HG03103 (cell line): Measurements from ENCODE around the gene FIGN.

Source experiments
- ATAC-seq: cut with Tn5 transposase; IDR thresholded peaks from one replicate; pipeline ENCODE4 v1.9.1; 2021; ENCODE audit warnings: low read depth; ENCODE audit not compliant: unreplicated experiment

Gene FIGN

GRCh38 chr2:163713534-163714311 lies 22.1 kb downstream of the FIGN start:
- ATAC-seq, result no peak

- ATAC-seq, result no peak
Observed at GRCh38 chr2:163711699-163712098, 24.1 kb downstream of the FIGN start.

- no peak for ATAC-seq
Observed at GRCh38 chr2:163711258-163711657, 24.6 kb downstream of the FIGN start.

- no peak for ATAC-seq
Observed at GRCh38 chr2:163709270-163709669, 26.5 kb downstream of the FIGN start.

- no peak for ATAC-seq
Observed at GRCh38 chr2:163708265-163708664, 27.5 kb downstream of the FIGN start.

GRCh38 chr2:163703386-163703785 lies 32.4 kb downstream of the FIGN start:
- no peak for ATAC-seq

- ATAC-seq, result no peak
Observed at GRCh38 chr2:163701399-163702195, 34.2 kb downstream of the FIGN start.

- no peak for ATAC-seq
Observed at GRCh38 chr2:163698857-163699256, 37.0 kb downstream of the FIGN start.

GRCh38 chr2:163697846-163698637 lies 37.8 kb downstream of the FIGN start:
- no peak for ATAC-seq

- no peak for ATAC-seq
Observed at GRCh38 chr2:163697429-163697828, 38.4 kb downstream of the FIGN start.

GRCh38 chr2:163693484-163693883 lies 42.3 kb downstream of the FIGN start:
- ATAC-seq, result no peak

- no peak for ATAC-seq
Observed at GRCh38 chr2:163692611-163693482, 43.0 kb downstream of the FIGN start.

- ATAC-seq, result no peak
Observed at GRCh38 chr2:163692081-163692480, 43.7 kb downstream of the FIGN start.

GRCh38 chr2:163690896-163691295 lies 44.9 kb downstream of the FIGN start:
- no peak for ATAC-seq

GRCh38 chr2:163687217-163687616 lies 48.6 kb downstream of the FIGN start:
- ATAC-seq, result no peak

GRCh38 chr2:163686289-163686688 lies 49.5 kb downstream of the FIGN start:
- ATAC-seq, result no peak

GRCh38 chr2:163682695-163683094 lies 53.1 kb downstream of the FIGN start:
- no peak for ATAC-seq

- ATAC-seq, result no peak
Observed at GRCh38 chr2:163681745-163682144, 54.1 kb downstream of the FIGN start.

- ATAC-seq, result no peak
Observed at GRCh38 chr2:163675388-163675787, 60.4 kb downstream of the FIGN start.

GRCh38 chr2:163673522-163673921 lies 62.3 kb downstream of the FIGN start:
- no peak for ATAC-seq
